HepG2 (cell line): Measurements from ENCODE around the gene TBC1D22A.

Experiments
- BRCA1 ChIP-seq: sonication (generic); formaldehyde crosslinking; IDR thresholded peaks from 2 replicates; pipeline ENCODE4 v1.4.0; 2020; ENCODE audit warnings: missing genetic modification reagents
- MXI1 ChIP-seq: IDR thresholded peaks from 3 replicates; pipeline ENCODE4 v1.6.1; 2012; ENCODE audit warnings: low read depth, low read length, inconsistent platforms, borderline replicate concordance
- POLR2A ChIP-seq, 2 experiments: IDR thresholded peaks; 2 replicates each; pipeline ENCODE4 v1.6.1; 2011; ENCODE audit warnings: low read depth in 2 of 2, low read length in 2 of 2, mild to moderate bottlenecking in 1 of 2, moderate library complexity in 1 of 2; ENCODE audit not compliant: insufficient read depth in 1 of 2
- POLR2AphosphoS2 ChIP-seq: IDR thresholded peaks from 2 replicates; pipeline ENCODE4 v1.6.1; 2011; ENCODE audit warnings: low read depth, low read length, improper control_type of control experiment
- POLR2AphosphoS5 ChIP-seq: IDR thresholded peaks from 2 replicates; pipeline ENCODE4 v1.6.1; 2012; ENCODE audit warnings: low read depth, low read length
- RAD21 ChIP-seq: fragments of 450-650 bp; formaldehyde crosslinking; IDR thresholded peaks from 2 replicates; pipeline ENCODE4 v1.5.0; 2020; ENCODE audit warnings: mild to moderate bottlenecking
- RELA ChIP-seq: sonication (generic); formaldehyde crosslinking; IDR thresholded peaks from 2 replicates; pipeline ENCODE4 v1.4.0; 2020; ENCODE audit warnings: missing genetic modification reagents
- SRF ChIP-seq: IDR thresholded peaks from 2 replicates; pipeline ENCODE4 v1.6.1; 2011; ENCODE audit warnings: mild to moderate bottlenecking, low read depth, low read length, moderate library complexity
- TAF1 ChIP-seq: sonication (generic); formaldehyde crosslinking; IDR thresholded peaks from 2 replicates; pipeline ENCODE4 v1.4.0; 2020; ENCODE audit warnings: missing genetic modification reagents
- TCF7L2 ChIP-seq: IDR thresholded peaks from 2 replicates; pipeline ENCODE4 v1.6.1; 2011; ENCODE audit warnings: mild to moderate bottlenecking, low read depth, low read length, moderate library complexity
- ZKSCAN8 ChIP-seq: IDR thresholded peaks from 2 replicates; pipeline ENCODE4 v1.6.1; 2016; ENCODE audit warnings: borderline replicate concordance, missing genetic modification reagents, missing compliant biosample characterization
- ZNF558 ChIP-seq: sonication (generic); formaldehyde crosslinking; IDR thresholded peaks from 2 replicates; pipeline ENCODE4 v1.9.0; 2022; ENCODE audit warnings: mild to moderate bottlenecking, missing genetic modification reagents, borderline replicate concordance
- TF ChIP-seq, protein P1 (sequence below): sonication (generic); formaldehyde crosslinking; IDR thresholded peaks from 2 replicates; pipeline ENCODE4 v1.5.0; 2020; ENCODE audit warnings: mild to moderate bottlenecking, missing genetic modification reagents, moderate library complexity
- TF ChIP-seq, protein P2 (sequence below), 2 experiments: fragments of 450-650 bp in 1 of 2; sonication (generic) in 1 of 2; formaldehyde crosslinking; IDR thresholded peaks; 2 replicates each; pipeline versions ENCODE4 v1.5.0 to v1.8.0; 2020 to 2022; ENCODE audit warnings: mild to moderate bottlenecking in 1 of 2, missing genetic modification reagents in 1 of 2

GRCh38 chr22:47007496-47007895, 245.0 kb downstream of the TBC1D22A start:
- TF ChIP-seq, protein P1, sequence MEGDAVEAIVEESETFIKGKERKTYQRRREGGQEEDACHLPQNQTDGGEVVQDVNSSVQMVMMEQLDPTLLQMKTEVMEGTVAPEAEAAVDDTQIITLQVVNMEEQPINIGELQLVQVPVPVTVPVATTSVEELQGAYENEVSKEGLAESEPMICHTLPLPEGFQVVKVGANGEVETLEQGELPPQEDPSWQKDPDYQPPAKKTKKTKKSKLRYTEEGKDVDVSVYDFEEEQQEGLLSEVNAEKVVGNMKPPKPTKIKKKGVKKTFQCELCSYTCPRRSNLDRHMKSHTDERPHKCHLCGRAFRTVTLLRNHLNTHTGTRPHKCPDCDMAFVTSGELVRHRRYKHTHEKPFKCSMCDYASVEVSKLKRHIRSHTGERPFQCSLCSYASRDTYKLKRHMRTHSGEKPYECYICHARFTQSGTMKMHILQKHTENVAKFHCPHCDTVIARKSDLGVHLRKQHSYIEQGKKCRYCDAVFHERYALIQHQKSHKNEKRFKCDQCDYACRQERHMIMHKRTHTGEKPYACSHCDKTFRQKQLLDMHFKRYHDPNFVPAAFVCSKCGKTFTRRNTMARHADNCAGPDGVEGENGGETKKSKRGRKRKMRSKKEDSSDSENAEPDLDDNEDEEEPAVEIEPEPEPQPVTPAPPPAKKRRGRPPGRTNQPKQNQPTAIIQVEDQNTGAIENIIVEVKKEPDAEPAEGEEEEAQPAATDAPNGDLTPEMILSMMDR (CRISPR knock-in tag): no peak
- TF ChIP-seq ZNF558: no peak
- TF ChIP-seq RELA (CRISPR knock-in tag): no peak
- no peak for TF ChIP-seq ZKSCAN8 (CRISPR knock-in tag)
- TF ChIP-seq TCF7L2: no peak
- no peak for TF ChIP-seq POLR2AphosphoS5
- no peak for TF ChIP-seq POLR2A (IDR thresholded peaks at IDR 0.05; ENCODE audit: insufficient read depth in 1 of 2, low read depth in 2 of 2, low read length in 2 of 2)
- TF ChIP-seq TAF1: no peak
- no peak for TF ChIP-seq SRF
- TF ChIP-seq, protein P2, sequence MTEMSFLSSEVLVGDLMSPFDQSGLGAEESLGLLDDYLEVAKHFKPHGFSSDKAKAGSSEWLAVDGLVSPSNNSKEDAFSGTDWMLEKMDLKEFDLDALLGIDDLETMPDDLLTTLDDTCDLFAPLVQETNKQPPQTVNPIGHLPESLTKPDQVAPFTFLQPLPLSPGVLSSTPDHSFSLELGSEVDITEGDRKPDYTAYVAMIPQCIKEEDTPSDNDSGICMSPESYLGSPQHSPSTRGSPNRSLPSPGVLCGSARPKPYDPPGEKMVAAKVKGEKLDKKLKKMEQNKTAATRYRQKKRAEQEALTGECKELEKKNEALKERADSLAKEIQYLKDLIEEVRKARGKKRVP (CRISPR knock-in tag; IDR thresholded peaks at IDR 0.05): no peak
- TF ChIP-seq MXI1: no peak
- TF ChIP-seq BRCA1 (CRISPR knock-in tag): no peak
- TF ChIP-seq POLR2AphosphoS2: no peak
- no peak for TF ChIP-seq RAD21 (CRISPR knock-in tag)
